Tibial nerve (tissue), 4 donors: ENCODE measurements around the gene ANKRD22.

ENCODE experiments used
- EP300 ChIP-seq, 2 donors: sonication (generic); formaldehyde crosslinking; IDR thresholded peaks; one replicate each; pipeline ENCODE4 v1.6.1; 2017; ENCODE audit warnings: antibody characterized with exemption in 2 of 2, mild to moderate bottlenecking in 1 of 2
- POLR2A ChIP-seq, 2 donors: fragments of 450-650 bp; IDR thresholded peaks; one replicate each; pipeline ENCODE4 v1.6.1; 2017; ENCODE audit warnings: antibody characterized with exemption in 2 of 2, mild to moderate bottlenecking in 2 of 2, moderate library complexity in 2 of 2
- TF ChIP-seq, protein P1 (sequence below), 5 experiments: fragments of 200-600 bp in 3 of 5; fragments of 450-650 bp in 2 of 5; sonication (generic) in 3 of 5; IDR thresholded peaks; one replicate each; pipeline ENCODE4 v1.5.1; 2016 to 2019; ENCODE audit warnings: antibody characterized with exemption in 5 of 5, mild to moderate bottlenecking in 3 of 5, moderate library complexity in 2 of 5

DNA sequence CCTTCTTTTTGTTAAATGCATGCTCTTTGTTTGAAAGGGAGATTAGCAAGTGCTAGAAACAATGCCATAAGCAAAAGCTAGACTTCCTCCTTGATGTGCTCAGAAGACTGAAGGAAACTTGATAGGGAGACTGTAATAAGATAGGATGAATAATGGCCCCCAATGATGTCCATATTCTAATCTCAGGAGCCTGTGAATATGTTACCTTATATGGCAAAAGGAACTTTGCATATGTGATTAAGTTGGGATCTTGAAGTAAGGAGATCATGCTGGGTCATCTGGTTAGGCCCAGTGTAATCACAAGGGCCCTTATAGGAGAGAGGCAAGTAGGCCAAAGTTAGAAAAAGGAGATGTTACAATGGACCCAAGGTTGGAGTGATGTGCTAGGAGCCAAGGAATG, 62.7 kb downstream of the ANKRD22 start:
- TF ChIP-seq, protein P1, sequence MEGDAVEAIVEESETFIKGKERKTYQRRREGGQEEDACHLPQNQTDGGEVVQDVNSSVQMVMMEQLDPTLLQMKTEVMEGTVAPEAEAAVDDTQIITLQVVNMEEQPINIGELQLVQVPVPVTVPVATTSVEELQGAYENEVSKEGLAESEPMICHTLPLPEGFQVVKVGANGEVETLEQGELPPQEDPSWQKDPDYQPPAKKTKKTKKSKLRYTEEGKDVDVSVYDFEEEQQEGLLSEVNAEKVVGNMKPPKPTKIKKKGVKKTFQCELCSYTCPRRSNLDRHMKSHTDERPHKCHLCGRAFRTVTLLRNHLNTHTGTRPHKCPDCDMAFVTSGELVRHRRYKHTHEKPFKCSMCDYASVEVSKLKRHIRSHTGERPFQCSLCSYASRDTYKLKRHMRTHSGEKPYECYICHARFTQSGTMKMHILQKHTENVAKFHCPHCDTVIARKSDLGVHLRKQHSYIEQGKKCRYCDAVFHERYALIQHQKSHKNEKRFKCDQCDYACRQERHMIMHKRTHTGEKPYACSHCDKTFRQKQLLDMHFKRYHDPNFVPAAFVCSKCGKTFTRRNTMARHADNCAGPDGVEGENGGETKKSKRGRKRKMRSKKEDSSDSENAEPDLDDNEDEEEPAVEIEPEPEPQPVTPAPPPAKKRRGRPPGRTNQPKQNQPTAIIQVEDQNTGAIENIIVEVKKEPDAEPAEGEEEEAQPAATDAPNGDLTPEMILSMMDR (IDR thresholded peaks at IDR 0.05), result no peak
- TF ChIP-seq POLR2A (IDR thresholded peaks at IDR 0.05) (no peak), EP300 (IDR thresholded peaks at IDR 0.05) (no peak)
